NCI-H82 treated with DMSO at 0.1 percent for 48 hours (cell line): Measurements from ENCODE around the gene NCOA3.
A peak's percentile ranks its signal among the peaks of the same experiment; 100 is the strongest.

Source experiments
- DNase-seq: peaks from one replicate; lab custom pipeline; 2025; ENCODE audit not compliant: unreplicated experiment; lab: John Stamatoyannopoulos, UW

The NCOA3 gene

GRCh38 chr20:47676219-47676721, 174.6 kb downstream of the NCOA3 start:
- DNase-seq, result no peak

GRCh38 chr20:47676912-47677634, 175.4 kb downstream of the NCOA3 start:
- DNase-seq, result no peak

GRCh38 chr20:47677635-47678453, 176.2 kb downstream of the NCOA3 start:
- DNase-seq, result peak; percentile 28

- no peak for DNase-seq
Measured at GRCh38 chr20:47678536-47678935, 176.8 kb downstream of the NCOA3 start.

GRCh38 chr20:47679462-47679861, 177.8 kb downstream of the NCOA3 start:
- no peak for DNase-seq

- DNase-seq, result no peak
Measured at GRCh38 chr20:47680804-47681529, 179.3 kb downstream of the NCOA3 start.

GRCh38 chr20:47682028-47682783, 180.5 kb downstream of the NCOA3 start:
- DNase-seq, result no peak

GRCh38 chr20:47682916-47683315, 181.2 kb downstream of the NCOA3 start:
- no peak for DNase-seq

GRCh38 chr20:47684306-47685080, 182.8 kb downstream of the NCOA3 start:
- no peak for DNase-seq

- no peak for DNase-seq
Measured at GRCh38 chr20:47686545-47686944, 184.9 kb downstream of the NCOA3 start.

GRCh38 chr20:47687095-47687987, 185.7 kb downstream of the NCOA3 start:
- DNase-seq, result no peak

GRCh38 chr20:47688385-47689381, 187.0 kb downstream of the NCOA3 start:
- no peak for DNase-seq

- DNase-seq, result no peak
Measured at GRCh38 chr20:47689731-47690130, 188.0 kb downstream of the NCOA3 start.

- no peak for DNase-seq
Measured at GRCh38 chr20:47691625-47692024, 189.9 kb downstream of the NCOA3 start.

GRCh38 chr20:47694021-47694818, 192.5 kb downstream of the NCOA3 start:
- DNase-seq, result no peak

GRCh38 chr20:47696856-47697255, 195.2 kb downstream of the NCOA3 start:
- DNase-seq, result no peak

GRCh38 chr20:47698142-47698541, 196.5 kb downstream of the NCOA3 start:
- DNase-seq, result no peak
